ENCODE results near the gene PEBP1.

PEBP1 gene

DNA sequence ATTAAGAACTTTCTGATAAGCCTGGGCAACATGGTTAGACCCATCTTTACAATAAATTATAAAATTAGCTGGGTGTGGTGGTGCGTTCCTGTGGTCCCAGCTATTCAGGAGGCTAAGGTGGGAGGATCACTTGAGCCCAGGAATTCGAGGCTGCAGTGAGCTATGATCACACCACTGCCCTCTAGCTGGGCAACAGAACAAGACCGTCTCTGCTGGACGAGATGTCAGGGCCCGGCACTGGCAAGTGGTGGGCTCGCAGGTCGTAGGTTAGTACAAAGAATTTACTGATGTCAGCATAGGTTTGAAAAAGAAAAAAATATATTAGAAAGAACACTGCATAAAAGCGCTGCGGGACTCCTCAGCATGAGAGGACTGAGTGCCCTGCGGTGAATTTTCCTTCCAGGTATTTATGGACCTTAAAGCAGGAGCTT, 16.5 kb upstream of the PEBP1 start:
- no peak for DNase-seq (ENCODE audit: low read depth)
- TF ChIP-seq, protein P1, sequence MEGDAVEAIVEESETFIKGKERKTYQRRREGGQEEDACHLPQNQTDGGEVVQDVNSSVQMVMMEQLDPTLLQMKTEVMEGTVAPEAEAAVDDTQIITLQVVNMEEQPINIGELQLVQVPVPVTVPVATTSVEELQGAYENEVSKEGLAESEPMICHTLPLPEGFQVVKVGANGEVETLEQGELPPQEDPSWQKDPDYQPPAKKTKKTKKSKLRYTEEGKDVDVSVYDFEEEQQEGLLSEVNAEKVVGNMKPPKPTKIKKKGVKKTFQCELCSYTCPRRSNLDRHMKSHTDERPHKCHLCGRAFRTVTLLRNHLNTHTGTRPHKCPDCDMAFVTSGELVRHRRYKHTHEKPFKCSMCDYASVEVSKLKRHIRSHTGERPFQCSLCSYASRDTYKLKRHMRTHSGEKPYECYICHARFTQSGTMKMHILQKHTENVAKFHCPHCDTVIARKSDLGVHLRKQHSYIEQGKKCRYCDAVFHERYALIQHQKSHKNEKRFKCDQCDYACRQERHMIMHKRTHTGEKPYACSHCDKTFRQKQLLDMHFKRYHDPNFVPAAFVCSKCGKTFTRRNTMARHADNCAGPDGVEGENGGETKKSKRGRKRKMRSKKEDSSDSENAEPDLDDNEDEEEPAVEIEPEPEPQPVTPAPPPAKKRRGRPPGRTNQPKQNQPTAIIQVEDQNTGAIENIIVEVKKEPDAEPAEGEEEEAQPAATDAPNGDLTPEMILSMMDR (IDR thresholded peaks at IDR 0.05; ENCODE audit: insufficient read depth, low read depth, low read length, missing control alignments), result no peak
- H3K4me3 ChIP-seq (ENCODE audit: low read length), result no peak overlapping the region

DNA sequence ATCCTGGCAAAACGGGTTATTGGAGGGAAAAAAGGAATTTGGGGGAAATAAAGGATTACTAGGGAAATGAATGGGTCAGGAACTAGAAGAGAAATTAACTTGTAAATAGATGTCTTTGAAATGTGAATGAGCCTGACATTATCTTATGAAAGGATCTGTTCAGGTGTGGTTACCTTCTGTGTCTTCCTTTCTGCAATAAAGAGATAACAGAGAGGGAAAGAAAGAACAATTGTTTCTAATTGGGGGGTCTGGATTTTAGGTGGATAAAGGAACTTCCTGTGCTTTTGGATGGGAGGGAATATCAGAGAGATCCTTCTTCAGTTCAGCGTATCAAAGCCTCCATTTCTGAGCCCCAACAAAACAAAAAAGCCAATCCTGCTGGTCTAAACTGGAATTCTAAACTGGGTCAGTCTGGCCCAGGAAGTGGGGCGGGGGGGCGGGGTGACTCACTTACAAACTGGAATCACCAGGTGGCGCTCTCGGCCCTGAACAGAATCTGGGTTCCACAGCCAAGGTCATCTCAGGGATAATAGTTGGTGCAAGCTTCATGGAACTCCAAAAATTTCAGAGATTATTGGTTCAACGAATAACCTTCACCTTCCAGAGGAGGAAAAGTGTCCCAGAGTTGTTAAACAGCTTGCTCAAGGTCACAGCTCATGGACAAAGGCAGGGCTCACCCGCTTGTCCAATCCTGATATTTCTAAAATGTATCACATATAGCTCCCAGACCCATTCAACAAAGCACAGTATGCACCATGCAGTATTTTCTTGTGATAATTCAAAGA, 15.2 kb upstream of the PEBP1 start:
- TF ChIP-seq, protein P1 (IDR thresholded peaks at IDR 0.05; ENCODE audit: insufficient read depth, low read depth, low read length, missing control alignments), result peak; percentile 52
- DNase-seq (ENCODE audit: low read depth), result peak; percentile 65
- no peak overlapping the region for H3K4me3 ChIP-seq (ENCODE audit: low read length)

DNA sequence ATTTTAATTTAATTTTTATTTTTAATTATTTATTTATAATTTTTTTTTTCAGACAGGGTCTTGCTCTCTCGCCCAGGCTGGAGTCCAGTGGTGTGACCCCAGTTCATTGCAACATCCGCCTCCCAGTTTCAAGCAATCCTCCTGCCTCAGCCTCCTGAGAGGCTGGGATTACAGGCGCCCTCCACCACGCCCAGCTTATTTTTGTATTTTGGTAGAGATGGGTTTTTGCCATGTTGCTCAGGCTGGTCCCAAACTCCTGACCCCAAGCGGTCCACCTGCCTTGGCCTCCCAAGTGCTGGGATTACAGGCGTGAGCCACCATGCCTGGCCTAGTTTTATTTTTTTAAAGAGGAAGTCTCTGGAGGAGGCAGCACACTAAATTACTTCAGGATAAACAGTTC, 13.7 kb upstream of the PEBP1 start:
- no peak overlapping the region for H3K4me3 ChIP-seq (ENCODE audit: low read length)
- TF ChIP-seq, protein P1 (IDR thresholded peaks at IDR 0.05; ENCODE audit: insufficient read depth, low read depth, low read length, missing control alignments), result no peak
- DNase-seq (ENCODE audit: low read depth), result no peak

DNA sequence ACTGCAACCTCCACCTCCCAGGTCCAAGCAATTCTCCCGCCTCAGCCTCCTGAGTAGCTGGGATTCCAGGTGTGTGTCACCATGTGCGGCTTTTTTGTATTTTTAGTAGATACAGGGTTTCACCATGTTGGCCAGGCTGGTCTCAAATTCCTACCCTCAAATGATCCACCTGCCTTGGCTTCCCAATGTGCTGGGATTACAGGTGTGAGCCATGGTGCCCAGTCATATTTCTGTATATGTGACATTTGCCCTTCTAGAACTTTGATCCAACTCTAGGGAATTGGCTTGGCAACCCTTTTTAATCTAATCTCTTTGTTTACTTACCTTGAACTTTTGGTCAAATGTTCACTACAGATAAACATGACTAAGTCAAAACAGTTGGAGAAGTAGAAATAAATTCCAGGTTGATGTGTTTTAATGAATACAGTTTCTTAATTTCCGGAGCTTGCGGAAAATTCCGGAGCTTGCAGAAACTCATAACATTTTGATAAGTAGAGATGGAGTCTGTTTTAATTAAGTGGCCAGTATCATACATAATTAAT, 11.5 kb upstream of the PEBP1 start:
- no peak for DNase-seq (ENCODE audit: low read depth)
- TF ChIP-seq, protein P1 (IDR thresholded peaks at IDR 0.05; ENCODE audit: insufficient read depth, low read depth, low read length, missing control alignments), result no peak
- H3K4me3 ChIP-seq (ENCODE audit: low read length), result no peak overlapping the region

DNA sequence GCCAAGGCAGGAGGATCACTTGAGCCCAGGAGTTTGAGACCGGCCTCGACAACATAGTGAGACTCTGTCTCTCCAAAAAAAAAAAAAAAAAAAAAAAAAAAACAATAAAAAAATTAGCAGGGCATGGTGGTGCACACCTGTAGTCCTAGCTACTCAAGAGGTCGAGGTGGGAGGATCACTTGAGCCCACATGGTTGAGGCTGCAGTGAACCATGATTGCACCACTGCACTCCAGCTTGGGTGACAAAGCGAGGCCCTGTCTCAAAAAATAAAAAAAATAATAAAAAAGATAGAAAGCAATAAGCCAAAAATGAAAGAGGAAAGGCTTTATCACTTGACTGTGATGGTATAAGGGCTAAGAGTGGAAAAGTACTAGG, 10.2 kb upstream of the PEBP1 start:
- DNase-seq (ENCODE audit: low read depth), result no peak
- TF ChIP-seq, protein P1 (IDR thresholded peaks at IDR 0.05; ENCODE audit: insufficient read depth, low read depth, low read length, missing control alignments), result no peak
- H3K4me3 ChIP-seq (ENCODE audit: low read length), result no peak overlapping the region

DNA sequence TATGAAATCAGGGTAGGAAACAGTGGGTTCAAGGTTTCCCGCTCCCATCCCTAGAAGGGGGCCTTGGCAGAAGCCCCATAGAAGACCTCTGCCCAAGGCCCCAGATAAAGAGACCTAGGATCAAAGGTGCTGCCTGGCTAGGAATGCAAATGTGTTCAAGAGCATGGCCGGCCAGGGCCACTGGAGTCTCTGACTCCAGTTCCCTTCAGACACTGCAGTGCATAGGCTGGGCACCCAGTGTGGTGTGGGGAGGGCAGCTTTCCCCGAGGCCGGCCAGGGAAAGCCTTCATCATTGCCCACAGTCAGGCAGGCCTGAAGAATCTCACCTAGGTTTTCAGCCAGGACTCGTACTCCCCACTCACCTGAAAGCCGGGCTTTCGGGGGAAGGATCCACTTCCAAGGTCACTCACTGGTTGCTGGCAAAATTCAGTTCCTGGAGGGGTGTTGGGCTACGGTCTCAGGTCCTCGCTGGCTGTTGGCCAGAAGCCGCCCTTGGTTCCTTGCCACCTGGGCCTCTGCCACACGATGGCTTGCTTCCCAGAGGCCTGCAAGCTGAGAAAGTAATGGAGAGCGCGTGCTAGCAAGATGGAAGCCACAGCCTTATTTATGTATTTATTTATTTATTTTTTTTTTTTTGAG, 9.7 kb upstream of the PEBP1 start:
- no peak for DNase-seq (ENCODE audit: low read depth)

More for the DNA sequence above, 9.7 kb upstream of the PEBP1 start:
- no peak overlapping the region for H3K4me3 ChIP-seq (ENCODE audit: low read length)
- TF ChIP-seq, protein P1 (IDR thresholded peaks at IDR 0.05; ENCODE audit: insufficient read depth, low read depth, low read length, missing control alignments), result no peak
